HFFc6 (cell line): ENCODE results near the gene CNTN6. TPM values are rescaled to one million over a fixed set of nuclear protein-coding genes. Genes with fewer than 3 reads are reported as not detected.

ENCODE experiments used
- DNase-seq: peaks from one replicate; pipeline ENCODE4 v3.0.0-alpha.2; 2018
- H3K27ac Mint-ChIP-seq: 2 replicates; pipeline ENCODE4 v1.8.0; 2020; ENCODE audit warnings: mild to moderate bottlenecking, mixed read lengths
- H3K27me3 Mint-ChIP-seq: 2 replicates; pipeline ENCODE4 v1.8.0; 2021; ENCODE audit warnings: mild to moderate bottlenecking, moderate library complexity, mixed read lengths; ENCODE audit not compliant: insufficient read depth
- H3K36me3 Mint-ChIP-seq: 2 replicates; pipeline ENCODE4 v1.8.0; 2021; ENCODE audit warnings: low read depth, mixed read lengths
- H3K4me1 Mint-ChIP-seq: 2 replicates; pipeline ENCODE4 v1.8.0; 2020; ENCODE audit warnings: low read depth, mixed read lengths
- H3K4me3 Mint-ChIP-seq: 2 replicates; pipeline ENCODE4 v1.8.0; 2020; ENCODE audit warnings: mild to moderate bottlenecking, moderate library complexity, mixed read lengths
- H3K9me3 Mint-ChIP-seq: 2 replicates; pipeline ENCODE4 v1.8.0; 2020; ENCODE audit warnings: mild to moderate bottlenecking, mixed read lengths
- total RNA-seq, 6 experiments: library from RNA; stranded (reverse); fragmentation: NEBNext Ultra II Directional; extraction: Animal tissue kit (Norgen Biotek cat#: 25700); gene quantifications; 2 replicates in 1 of 6; 3 replicates in 5 of 6; pipeline ENCODE4 v1.2.3, GENCODE V29; 2021
- TF ChIP-seq, protein P1 (sequence below): fragments of 200-600 bp; sonication (generic); IDR thresholded peaks from 2 replicates; pipeline ENCODE4 v1.5.0; 2021; ENCODE audit warnings: antibody characterized with exemption, mild to moderate bottlenecking

CNTN6 gene
- total RNA-seq, 6 experiments from 2014 or later, result not detected

GRCh38 chr3:1442271-1442670 lies 349.4 kb downstream of the CNTN6 start:
- Mint-ChIP-seq H3K4me1 (no peaks in the 10 kb centered on the region), H3K27ac (no peak overlapping the region), H3K4me3 (no peak overlapping the region), H3K9me3 (peaks cover 74% of the 10 kb centered on the region), H3K36me3 (no peaks in the 10 kb centered on the region), H3K27me3 (no peaks in the 10 kb centered on the region)
- TF ChIP-seq, protein P1, sequence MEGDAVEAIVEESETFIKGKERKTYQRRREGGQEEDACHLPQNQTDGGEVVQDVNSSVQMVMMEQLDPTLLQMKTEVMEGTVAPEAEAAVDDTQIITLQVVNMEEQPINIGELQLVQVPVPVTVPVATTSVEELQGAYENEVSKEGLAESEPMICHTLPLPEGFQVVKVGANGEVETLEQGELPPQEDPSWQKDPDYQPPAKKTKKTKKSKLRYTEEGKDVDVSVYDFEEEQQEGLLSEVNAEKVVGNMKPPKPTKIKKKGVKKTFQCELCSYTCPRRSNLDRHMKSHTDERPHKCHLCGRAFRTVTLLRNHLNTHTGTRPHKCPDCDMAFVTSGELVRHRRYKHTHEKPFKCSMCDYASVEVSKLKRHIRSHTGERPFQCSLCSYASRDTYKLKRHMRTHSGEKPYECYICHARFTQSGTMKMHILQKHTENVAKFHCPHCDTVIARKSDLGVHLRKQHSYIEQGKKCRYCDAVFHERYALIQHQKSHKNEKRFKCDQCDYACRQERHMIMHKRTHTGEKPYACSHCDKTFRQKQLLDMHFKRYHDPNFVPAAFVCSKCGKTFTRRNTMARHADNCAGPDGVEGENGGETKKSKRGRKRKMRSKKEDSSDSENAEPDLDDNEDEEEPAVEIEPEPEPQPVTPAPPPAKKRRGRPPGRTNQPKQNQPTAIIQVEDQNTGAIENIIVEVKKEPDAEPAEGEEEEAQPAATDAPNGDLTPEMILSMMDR, result no peak
- DNase-seq, result no peak

DNA sequence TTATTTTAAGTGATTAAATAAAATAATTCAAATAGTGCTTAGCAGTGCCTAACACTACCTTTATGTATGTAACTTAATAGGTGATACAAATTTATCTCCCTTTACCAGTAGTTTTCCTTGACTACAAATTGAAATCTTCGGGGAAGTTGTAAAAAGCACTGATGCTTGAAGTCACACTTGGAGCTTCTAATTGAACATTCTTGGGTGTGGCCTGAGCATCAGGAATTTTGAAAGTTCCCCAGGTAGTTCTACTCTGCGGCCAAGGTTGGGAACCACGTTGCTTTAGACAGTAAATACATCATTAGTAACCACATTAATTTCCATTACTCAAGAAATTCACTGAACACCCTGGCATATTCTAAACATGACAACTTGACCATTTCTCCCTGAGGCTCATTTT lies 351.4 kb downstream of the CNTN6 start:
- TF ChIP-seq, protein P1, result no peak
- no peak for DNase-seq
- no peaks in the 10 kb centered on the region for H3K36me3 Mint-ChIP-seq
- no peak overlapping the region for H3K4me3 Mint-ChIP-seq
- no peaks in the 10 kb centered on the region for H3K27me3 Mint-ChIP-seq
- no peaks in the 10 kb centered on the region for H3K4me1 Mint-ChIP-seq
- H3K27ac Mint-ChIP-seq, result no peak overlapping the region
- H3K9me3 Mint-ChIP-seq, result peaks cover 82% of the 10 kb centered on the region

DNA sequence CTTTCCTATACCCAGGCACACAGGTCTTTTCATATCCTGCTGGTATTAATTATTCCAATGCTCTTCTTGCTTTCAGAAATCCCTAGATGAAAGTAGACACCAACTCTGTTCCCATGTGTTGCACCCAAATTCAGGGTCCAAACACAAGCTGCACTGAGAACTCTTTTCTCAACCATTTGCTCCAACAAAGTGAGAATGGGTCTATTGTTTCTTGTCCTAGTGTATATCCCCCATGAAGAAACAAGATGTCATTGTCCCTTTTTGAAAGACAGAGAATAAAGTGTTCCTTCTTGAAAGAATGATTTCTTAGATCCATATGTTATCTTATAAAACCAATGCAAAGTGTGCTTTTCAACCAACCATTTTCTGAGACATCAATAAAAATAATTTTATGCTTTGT lies 353.7 kb downstream of the CNTN6 start:
- H3K27me3 Mint-ChIP-seq, result no peaks in the 10 kb centered on the region
- H3K36me3 Mint-ChIP-seq, result no peaks in the 10 kb centered on the region
- H3K4me3 Mint-ChIP-seq, result no peak overlapping the region
- TF ChIP-seq, protein P1, result no peak
- H3K27ac Mint-ChIP-seq, result no peak overlapping the region
- no peaks in the 10 kb centered on the region for H3K4me1 Mint-ChIP-seq
- DNase-seq, result no peak
- H3K9me3 Mint-ChIP-seq, result peaks cover 80% of the 10 kb centered on the region

- DNase-seq, result no peak
- no peaks in the 10 kb centered on the region for H3K36me3 Mint-ChIP-seq
- H3K9me3 Mint-ChIP-seq, result peaks cover 77% of the 10 kb centered on the region
- no peaks in the 10 kb centered on the region for H3K27me3 Mint-ChIP-seq
- no peak overlapping the region for H3K27ac Mint-ChIP-seq
- H3K4me3 Mint-ChIP-seq, result no peak overlapping the region
- TF ChIP-seq, protein P1, result no peak
- no peaks in the 10 kb centered on the region for H3K4me1 Mint-ChIP-seq
These were observed 354.6 kb downstream of the CNTN6 start for GRCh38 chr3:1447452-1447851.

DNA sequence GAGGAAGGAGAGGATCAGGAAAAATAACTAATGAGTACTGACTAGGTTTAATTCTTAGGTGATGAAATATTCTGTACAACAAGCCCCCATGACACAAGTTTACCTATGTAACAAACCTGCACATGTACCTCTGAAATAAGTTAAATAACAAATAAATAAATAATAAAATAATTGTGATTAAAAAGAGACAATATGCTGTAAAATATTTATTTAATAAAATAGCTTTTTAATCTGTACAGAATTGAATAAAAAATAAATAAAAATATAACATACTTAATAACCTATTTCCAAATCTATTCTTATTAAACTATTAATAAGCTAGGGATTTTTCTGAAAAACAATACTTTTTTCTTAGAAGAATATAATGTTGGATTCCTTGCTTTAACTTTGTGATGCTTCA lies 355.6 kb downstream of the CNTN6 start:
- Mint-ChIP-seq H3K27me3 (no peaks in the 10 kb centered on the region), H3K27ac (no peak overlapping the region), H3K4me3 (no peak overlapping the region), H3K9me3 (peaks cover 78% of the 10 kb centered on the region), H3K36me3 (no peaks in the 10 kb centered on the region), H3K4me1 (no peaks in the 10 kb centered on the region)
- TF ChIP-seq, protein P1, result no peak
- DNase-seq, result no peak
